ENCODE data around the gene FXYD7. TPM values are rescaled to one million over a fixed set of nuclear protein-coding genes. Genes with fewer than 3 reads are reported as not detected.

Gene FXYD7
- total RNA-seq, 1 experiment from 2014 or later, result 1.3 TPM

GRCh38 chr19:35199481-35199880 lies 56.4 kb downstream of the FXYD7 start:
- Histone ChIP-seq H3K4me3 (ENCODE audit: insufficient read depth, low read depth, low read length) (no peak overlapping the region), H3K27me3 (ENCODE audit: control insufficient read depth, insufficient read depth, low read length) (no peaks in the 10 kb centered on the region), H3K36me3 (replicated peaks; ENCODE audit: control insufficient read depth, insufficient read depth, low read length) (no peaks in the 10 kb centered on the region)
- no peak for DNase-seq

DNA sequence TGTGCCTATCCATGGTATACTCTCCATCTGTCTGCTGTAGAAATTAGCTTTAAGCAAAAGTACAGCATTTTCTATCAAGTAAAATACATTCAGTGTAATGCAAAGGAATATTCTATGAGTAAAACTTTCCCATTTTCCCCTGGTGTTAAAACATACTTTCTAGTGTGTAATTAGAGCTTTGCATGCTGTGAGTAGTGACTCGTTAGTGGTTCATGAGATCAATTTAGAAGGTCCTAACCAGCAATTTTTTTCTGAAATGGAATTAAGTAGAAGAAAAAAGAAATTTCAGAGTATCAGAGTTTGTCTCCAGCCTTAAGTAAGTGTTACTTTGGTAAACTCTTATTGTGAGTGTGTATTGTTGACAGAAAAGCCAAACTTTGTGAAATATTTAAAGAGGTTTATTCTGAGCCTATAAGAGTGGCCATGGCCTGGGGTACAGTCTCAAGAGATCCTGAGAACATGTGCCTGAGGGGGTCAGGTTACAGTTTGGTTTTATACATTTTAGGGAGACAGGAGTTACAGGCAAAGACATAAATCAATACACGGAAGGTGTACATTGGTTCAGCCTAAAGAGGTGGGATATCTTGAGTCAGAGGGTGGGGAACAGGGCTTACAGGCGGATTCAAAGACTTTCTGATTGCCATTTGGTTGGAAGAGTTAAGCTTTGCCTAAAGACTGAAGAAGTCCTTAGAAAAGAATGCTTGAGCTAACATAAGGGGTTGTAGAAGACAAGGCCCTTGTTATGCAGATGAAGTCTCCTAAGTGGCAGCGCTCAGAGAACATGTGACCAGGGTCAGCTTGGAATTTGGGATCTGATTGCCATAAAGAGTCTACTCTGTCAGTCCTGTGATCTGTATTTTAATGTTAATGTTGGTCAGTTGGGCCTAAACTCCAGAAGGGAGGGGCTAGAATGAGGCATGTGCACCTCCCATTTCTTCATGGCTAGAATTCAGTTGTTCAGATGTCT lies 60.0 kb downstream of the FXYD7 start:
- Histone ChIP-seq H3K4me3 (ENCODE audit: insufficient read depth, low read depth, low read length) (no peak overlapping the region), H3K27me3 (ENCODE audit: control insufficient read depth, insufficient read depth, low read length) (no peaks in the 10 kb centered on the region), H3K36me3 (replicated peaks; ENCODE audit: control insufficient read depth, insufficient read depth, low read length) (no peaks in the 10 kb centered on the region)
- peak; percentile 57 for DNase-seq

Other genes with a start within 250 kb of the FXYD7 start
- 6.3 and 8.9 TPM in 2 replicates for gene ZNF30, start 216.4 kb upstream of the FXYD7 start, total RNA-seq (2014; rRNA removed; shearing (Covaris generic))
- gene ZNF792, start 179.0 kb upstream of the FXYD7 start, total RNA-seq (2014; rRNA removed; shearing (Covaris generic)), result 16.7 and 18.0 TPM in 2 replicates
- gene GRAMD1A, start 142.9 kb upstream of the FXYD7 start, total RNA-seq (2014; rRNA removed; shearing (Covaris generic)), result 110 and 138 TPM in 2 replicates
- 8.1 and 8.9 TPM in 2 replicates for gene SCN1B, start 112.8 kb upstream of the FXYD7 start, total RNA-seq (2014; rRNA removed; shearing (Covaris generic))
- gene HPN, start 101.5 kb upstream of the FXYD7 start, total RNA-seq (2014; rRNA removed; shearing (Covaris generic)), result 6.1 and 13.9 TPM in 2 replicates
- not detected in 2 replicates for gene FXYD3, start 27.4 kb upstream of the FXYD7 start, total RNA-seq (2014; rRNA removed; shearing (Covaris generic))
- gene LGI4, start 8.2 kb upstream of the FXYD7 start, total RNA-seq (2014; rRNA removed; shearing (Covaris generic)), result 2.9 and 10.4 TPM in 2 replicates
- 5.0 and 6.1 TPM in 2 replicates for gene FXYD1, start 4.4 kb upstream of the FXYD7 start, total RNA-seq (2014; rRNA removed; shearing (Covaris generic))
- 101 and 115 TPM in 2 replicates for gene FXYD5, start 11.5 kb downstream of the FXYD7 start, total RNA-seq (2014; rRNA removed; shearing (Covaris generic))
- gene FAM187B, start 85.5 kb downstream of the FXYD7 start, total RNA-seq (2014; rRNA removed; shearing (Covaris generic)), result not detected in 2 replicates
- gene LSR, start 105.7 kb downstream of the FXYD7 start, total RNA-seq (2014; rRNA removed; shearing (Covaris generic)), result 128 and 134 TPM in 2 replicates
- 79.3 and 91.7 TPM in 2 replicates for gene USF2, start 125.7 kb downstream of the FXYD7 start, total RNA-seq (2014; rRNA removed; shearing (Covaris generic))
- gene HAMP, start 139.3 kb downstream of the FXYD7 start, total RNA-seq (2014; rRNA removed; shearing (Covaris generic)), result not detected in 2 replicates
- 0.10 TPM in 1 of 2 replicates, not detected in the other for gene MAG, start 148.9 kb downstream of the FXYD7 start, total RNA-seq (2014; rRNA removed; shearing (Covaris generic))
- 0.44 TPM in 1 of 2 replicates, not detected in the other for gene CD22, start 185.9 kb downstream of the FXYD7 start, total RNA-seq (2014; rRNA removed; shearing (Covaris generic))
- not detected in 2 replicates for gene FFAR1, start 204.6 kb downstream of the FXYD7 start, total RNA-seq (2014; rRNA removed; shearing (Covaris generic))
- not detected in 2 replicates for gene FFAR3, start 215.2 kb downstream of the FXYD7 start, total RNA-seq (2014; rRNA removed; shearing (Covaris generic))
- gene GPR42, start 227.8 kb downstream of the FXYD7 start, total RNA-seq (2014; rRNA removed; shearing (Covaris generic)), result not detected in 2 replicates